IMR-90 (cell line): ENCODE results near the gene PSMA8. TPM values are rescaled to one million over a fixed set of nuclear protein-coding genes. Genes with fewer than 3 reads are reported as not detected.

ENCODE experiments used
- ATAC-seq: fragments of 200-7000 bp; cut with Tn5 transposase; 2 replicates; pipeline ENCODE4 v1.9.1; 2020; ENCODE audit warnings: low read depth, mild to moderate bottlenecking, moderate library complexity
- BruUV-seq: library from RNA; stranded (reverse); fragments of 400-500 nt; replicated peaks from 2 replicates; lab custom pipeline; 2021; lab: Mats Ljungman, UMichigan
- CTCF ChIA-PET: fragments of 300-600 bp; formaldehyde crosslinking; extraction: SDS; loops from one replicate; lab custom pipeline; 2021; ENCODE audit warnings: antibody characterized with exemption; lab: Yijun Ruan, JAX
- POLR2A ChIA-PET: fragments of 300-600 bp; sonication (Branson Sonifier 250); formaldehyde crosslinking; loops from one replicate; lab custom pipeline; 2022; ENCODE audit warnings: antibody characterized with exemption; ENCODE audit not compliant: unreplicated experiment; lab: Charles Lee
- DNase-seq: peaks from one replicate; pipeline ENCODE4 v3.0.0; 2013
- H2AFZ ChIP-seq: replicated peaks from 2 replicates; pipeline ENCODE3; 2013; ENCODE audit warnings: low read length, mild to moderate bottlenecking; ENCODE audit not compliant: poor library complexity
- H2AK5ac ChIP-seq: 2 replicates; pipeline ENCODE4 v1.6.1; 2013; ENCODE audit warnings: low read depth, low read length, inconsistent platforms
- H2AK9ac ChIP-seq: replicated peaks from 2 replicates; pipeline ENCODE3; 2013; ENCODE audit warnings: mild to moderate bottlenecking, low read depth, low read length, moderate library complexity; ENCODE audit not compliant: poor library complexity
- H2BK120ac ChIP-seq: 2 replicates; pipeline ENCODE4 v1.6.1; 2013; ENCODE audit warnings: low read depth, low read length, inconsistent platforms
- H2BK15ac ChIP-seq: 3 replicates; pipeline ENCODE4 v1.6.1; 2013; ENCODE audit warnings: low read depth, low read length, inconsistent platforms
- H2BK20ac ChIP-seq: 2 replicates; pipeline ENCODE4 v1.6.1; 2013; ENCODE audit warnings: low read depth, mild to moderate bottlenecking, inconsistent platforms, low read length, moderate library complexity
- H2BK5ac ChIP-seq: 2 replicates; pipeline ENCODE4 v1.6.1; 2013; ENCODE audit warnings: mild to moderate bottlenecking, low read depth, low read length, inconsistent platforms; ENCODE audit not compliant: poor library complexity, severe bottlenecking
- H3K14ac ChIP-seq: replicated peaks from 2 replicates; pipeline ENCODE4 v1.6.1; 2013; ENCODE audit warnings: low read depth, low read length, inconsistent platforms
- H3K18ac ChIP-seq: 2 replicates; pipeline ENCODE4 v1.6.1; 2013; ENCODE audit warnings: low read depth, low read length, control low read depth
- H3K23ac ChIP-seq: 2 replicates; pipeline ENCODE4 v1.6.1; 2013; ENCODE audit warnings: low read depth, low read length, inconsistent platforms
- H3K27ac ChIP-seq: 2 replicates; pipeline ENCODE4 v1.5.1; 2013; ENCODE audit warnings: mild to moderate bottlenecking, control low read depth, low read length; ENCODE audit not compliant: insufficient read depth
- H3K27me3 ChIP-seq: 2 replicates; pipeline ENCODE4 v1.6.1; 2013; ENCODE audit warnings: low read length; ENCODE audit not compliant: control insufficient read depth, insufficient read depth
- H3K36me3 ChIP-seq: 2 replicates; pipeline ENCODE4 v1.6.1; 2013; ENCODE audit warnings: low read length, mixed read lengths; ENCODE audit not compliant: control insufficient read depth, insufficient read depth
- H3K4ac ChIP-seq: 2 replicates; pipeline ENCODE4 v1.6.1; 2013; ENCODE audit warnings: low read depth, low read length, inconsistent platforms
- H3K4me1 ChIP-seq: 2 replicates; pipeline ENCODE4 v1.6.1; 2013; ENCODE audit warnings: low read length, mixed read lengths; ENCODE audit not compliant: control insufficient read depth, insufficient read depth
- H3K4me2 ChIP-seq: 2 replicates; pipeline ENCODE4 v1.6.1; 2013; ENCODE audit warnings: low read depth, mild to moderate bottlenecking, control low read depth, low read length, moderate library complexity
- H3K4me3 ChIP-seq: 2 replicates; pipeline ENCODE4 v1.5.1; 2013; ENCODE audit warnings: low read depth, mild to moderate bottlenecking, control low read depth, low read length, moderate library complexity; ENCODE audit not compliant: insufficient read depth
- H3K56ac ChIP-seq: 2 replicates; pipeline ENCODE4 v1.6.1; 2013; ENCODE audit warnings: low read length, inconsistent platforms; ENCODE audit not compliant: insufficient read depth; ENCODE audit errors: extremely low read depth
- H3K79me1 ChIP-seq, 2 experiments: 2 replicates each; pipeline ENCODE4 v1.6.1; 2013; ENCODE audit warnings: low read length in 2 of 2, inconsistent platforms in 1 of 2, low read depth in 1 of 2
- H3K9ac ChIP-seq: 2 replicates; pipeline ENCODE4 v1.6.1; 2013; ENCODE audit warnings: low read depth, low read length, control low read depth
- H3K9me1 ChIP-seq: 2 replicates; pipeline ENCODE4 v1.6.1; 2013; ENCODE audit warnings: low read length, inconsistent platforms; ENCODE audit not compliant: insufficient read depth
- H3K9me3 ChIP-seq: 2 replicates; pipeline ENCODE4 v1.6.1; 2013; ENCODE audit warnings: low read length; ENCODE audit not compliant: control insufficient read depth, insufficient read depth
- H4K20me1 ChIP-seq: 2 replicates; pipeline ENCODE4 v1.6.1; 2013; ENCODE audit warnings: low read length, inconsistent platforms; ENCODE audit not compliant: insufficient read depth
- H4K5ac ChIP-seq: 2 replicates; pipeline ENCODE4 v1.6.1; 2013; ENCODE audit warnings: mild to moderate bottlenecking, low read depth, low read length, control low read depth
- H4K8ac ChIP-seq, 2 experiments: 2 replicates each; pipeline ENCODE4 v1.6.1; 2013; ENCODE audit warnings: low read depth in 2 of 2, low read length in 2 of 2, control low read depth in 1 of 2, inconsistent platforms in 1 of 2
- H4K91ac ChIP-seq: 2 replicates; pipeline ENCODE4 v1.6.1; 2013; ENCODE audit warnings: low read depth, low read length, inconsistent platforms; ENCODE audit not compliant: insufficient read depth
- BHLHE40 ChIP-seq: fragments of 150-350 bp; IDR thresholded peaks from 2 replicates; pipeline ENCODE4 v1.6.1; 2016; ENCODE audit warnings: mild to moderate bottlenecking, low read depth, low read length
- CEBPB ChIP-seq: IDR thresholded peaks from 2 replicates; pipeline ENCODE4 v1.6.1; 2012; ENCODE audit warnings: low read depth, low read length, improper control_type of control experiment
- CHD1 ChIP-seq: IDR thresholded peaks from 2 replicates; pipeline ENCODE4 v1.6.1; 2012; ENCODE audit warnings: low read depth, low read length, improper control_type of control experiment
- FOS ChIP-seq: fragments of 150-350 bp; IDR thresholded peaks from 2 replicates; pipeline ENCODE4 v1.6.1; 2016; ENCODE audit warnings: low read depth, low read length
- MAFK ChIP-seq: IDR thresholded peaks from 2 replicates; pipeline ENCODE4 v1.6.1; 2012; ENCODE audit warnings: low read depth, low read length, improper control_type of control experiment
- MAZ ChIP-seq: IDR thresholded peaks from 2 replicates; pipeline ENCODE4 v1.6.1; 2012; ENCODE audit warnings: low read depth, mild to moderate bottlenecking, low read length, improper control_type of control experiment, moderate library complexity, borderline replicate concordance
- MXI1 ChIP-seq: IDR thresholded peaks from 2 replicates; pipeline ENCODE4 v1.6.1; 2012; ENCODE audit warnings: low read depth, mild to moderate bottlenecking, low read length, moderate library complexity, borderline replicate concordance
- NFE2L2 ChIP-seq: fragments of 150-350 bp; IDR thresholded peaks from 2 replicates; pipeline ENCODE4 v1.6.1; 2016; ENCODE audit warnings: low read depth, mild to moderate bottlenecking, low read length
- POLR2A ChIP-seq: IDR thresholded peaks from 2 replicates; pipeline ENCODE4 v1.6.1; 2012; ENCODE audit warnings: mild to moderate bottlenecking, low read depth, low read length
- RAD21 ChIP-seq: IDR thresholded peaks from 2 replicates; pipeline ENCODE4 v1.6.1; 2012; ENCODE audit warnings: low read length, improper control_type of control experiment
- RCOR1 ChIP-seq: IDR thresholded peaks from 2 replicates; pipeline ENCODE4 v1.6.1; 2012; ENCODE audit warnings: mild to moderate bottlenecking, low read length, improper control_type of control experiment; ENCODE audit not compliant: insufficient replicate concordance
- RFX5 ChIP-seq: IDR thresholded peaks from 2 replicates; pipeline ENCODE4 v1.8.0; 2012; ENCODE audit warnings: low read depth, mild to moderate bottlenecking, low read length, moderate library complexity
- SMC3 ChIP-seq: fragments of 150-350 bp; IDR thresholded peaks from 2 replicates; pipeline ENCODE4 v1.6.1; 2016; ENCODE audit warnings: low read depth, mild to moderate bottlenecking, antibody characterized with exemption, low read length, moderate library complexity
- WGBS, 2 experiments: methylation state at CpG; one replicate each; pipeline versions ENCODE4 v1.1.5 to v1.1.7; 2013; ENCODE audit warnings: missing lambda C conversion rate in 2 of 2; ENCODE audit not compliant: insufficient read length in 1 of 2; ENCODE audit errors: extremely low coverage in 2 of 2; 5-methylcytosine and 5-hydroxymethylcytosine counted together
- dilution Hi-C: fragments of 300-500 bp; cut with HindIII; formaldehyde crosslinking; loops from one replicate; pipeline ENCODE4 v1.14.3; 2018; ENCODE audit warnings: low sequenced_read_pairs; ENCODE audit not compliant: unreplicated experiment
- in situ Hi-C: fragments of 300-500 bp; cut with MboI; formaldehyde crosslinking; loops from 3 replicates; pipeline ENCODE4 v1.14.3; 2019; ENCODE audit warnings: low sequenced_read_pairs, inconsistent platforms, mixed read lengths
- intact Hi-C: fragments of 100-400 bp; cut with micrococcal nuclease; formaldehyde crosslinking; loops from 2 replicates; pipeline ENCODE4 v1.10.0; 2022
- polyA plus RNA-seq, 3 experiments: library from polyadenylated mRNA; depleted of rRNA; stranded (reverse); fragments of >200 nt; gene quantifications; 2 replicates each; pipeline ENCODE4 v1.2.3, GENCODE V29; 2012; ENCODE audit warnings: low replicate concordance in 1 of 3
- total RNA-seq: library from RNA; depleted of rRNA; stranded (reverse); fragments of >200 nt; gene quantifications from 2 replicates; pipeline ENCODE4 v1.2.3, GENCODE V29; 2012
- TF ChIP-seq, protein P1 (sequence below): conservative IDR thresholded peaks from 2 replicates; pipeline ENCODE4 v1.5.1; 2012; ENCODE audit warnings: mild to moderate bottlenecking, low read depth, low read length, improper control_type of control experiment
- TF ChIP-seq, protein P2 (sequence below): fragments of 150-350 bp; IDR thresholded peaks from 2 replicates; pipeline ENCODE4 v1.6.1; 2017; ENCODE audit warnings: mild to moderate bottlenecking, antibody characterized with exemption, low read length, low read depth
- TF ChIP-seq, protein P3 (sequence below): fragments of 150-350 bp; IDR thresholded peaks from 2 replicates; pipeline ENCODE4 v1.6.1; 2016; ENCODE audit warnings: low read depth, mild to moderate bottlenecking, low read length, moderate library complexity, borderline replicate concordance

Gene PSMA8
- total and polyA plus RNA-seq, 2 of the 4 experiments (the other 2 are of a cell fraction) = not detected

DNA sequence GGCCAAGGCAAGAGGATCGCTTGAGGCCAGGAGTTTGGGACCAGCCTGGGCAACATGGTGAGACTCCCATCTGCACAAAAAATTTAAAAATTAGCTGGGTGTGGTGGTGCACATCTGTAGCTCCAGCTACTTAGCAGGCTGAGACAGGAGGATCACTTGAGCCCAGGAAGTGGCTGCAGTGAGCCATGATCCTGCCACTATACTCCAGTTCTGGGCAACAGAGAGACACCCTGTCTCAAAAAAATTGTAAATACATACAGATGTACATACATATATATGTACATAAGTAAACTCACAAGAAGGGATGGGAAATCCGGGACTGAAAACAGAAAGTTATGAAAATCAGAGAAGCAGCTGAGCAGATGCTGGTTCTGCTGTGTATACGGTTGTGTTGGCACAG lies 62.9 kb downstream of the PSMA8 start:
- intact Hi-C loops = no loop called here
- Histone ChIP-seq H2AK9ac (no peak overlapping the region), H3K14ac (no peak overlapping the region), H3K79me1 (no peaks in the 10 kb centered on the region), H3K56ac (no peak overlapping the region), H2AK5ac (no peak overlapping the region), H2BK20ac (no peak overlapping the region), H3K4ac (no peak overlapping the region), H4K8ac (no peak overlapping the region), H3K4me1 (no peaks in the 10 kb centered on the region), H4K20me1 (no peaks in the 10 kb centered on the region), H2BK5ac (no peak overlapping the region), H3K9me3 (no peaks in the 10 kb centered on the region), H2BK120ac (no peak overlapping the region), H2AFZ (no peak overlapping the region), H4K5ac (no peak overlapping the region), H3K18ac (no peak overlapping the region), H3K23ac (no peak overlapping the region), H3K9me1 (no peaks in the 10 kb centered on the region), H3K9ac (no peak overlapping the region), H2BK15ac (no peak overlapping the region), H3K4me3 (no peak overlapping the region), H3K4me2 (no peak overlapping the region), H3K36me3 (no peaks in the 10 kb centered on the region), H3K27me3 (no peaks in the 10 kb centered on the region), H4K91ac (no peak overlapping the region), H3K27ac (no peak overlapping the region)
- no TSS peak for BruUV-seq
- dilution Hi-C loops = no loop called here
- in situ Hi-C loops = no loop called here
- WGBS, 2 experiments = 60% methylated on average over 1 of the region's 3 CpGs; no CpG with 5 or more reads in 1 of the 2 experiments
- no peak for DNase-seq
- ChIA-PET POLR2A (no interaction called here), CTCF (no interaction called here)
- ATAC-seq = no peak
- TF ChIP-seq, protein P1, sequence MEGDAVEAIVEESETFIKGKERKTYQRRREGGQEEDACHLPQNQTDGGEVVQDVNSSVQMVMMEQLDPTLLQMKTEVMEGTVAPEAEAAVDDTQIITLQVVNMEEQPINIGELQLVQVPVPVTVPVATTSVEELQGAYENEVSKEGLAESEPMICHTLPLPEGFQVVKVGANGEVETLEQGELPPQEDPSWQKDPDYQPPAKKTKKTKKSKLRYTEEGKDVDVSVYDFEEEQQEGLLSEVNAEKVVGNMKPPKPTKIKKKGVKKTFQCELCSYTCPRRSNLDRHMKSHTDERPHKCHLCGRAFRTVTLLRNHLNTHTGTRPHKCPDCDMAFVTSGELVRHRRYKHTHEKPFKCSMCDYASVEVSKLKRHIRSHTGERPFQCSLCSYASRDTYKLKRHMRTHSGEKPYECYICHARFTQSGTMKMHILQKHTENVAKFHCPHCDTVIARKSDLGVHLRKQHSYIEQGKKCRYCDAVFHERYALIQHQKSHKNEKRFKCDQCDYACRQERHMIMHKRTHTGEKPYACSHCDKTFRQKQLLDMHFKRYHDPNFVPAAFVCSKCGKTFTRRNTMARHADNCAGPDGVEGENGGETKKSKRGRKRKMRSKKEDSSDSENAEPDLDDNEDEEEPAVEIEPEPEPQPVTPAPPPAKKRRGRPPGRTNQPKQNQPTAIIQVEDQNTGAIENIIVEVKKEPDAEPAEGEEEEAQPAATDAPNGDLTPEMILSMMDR = no peak
- no peak for TF ChIP-seq MAZ
- no peak for TF ChIP-seq SMC3
- TF ChIP-seq, protein P2, sequence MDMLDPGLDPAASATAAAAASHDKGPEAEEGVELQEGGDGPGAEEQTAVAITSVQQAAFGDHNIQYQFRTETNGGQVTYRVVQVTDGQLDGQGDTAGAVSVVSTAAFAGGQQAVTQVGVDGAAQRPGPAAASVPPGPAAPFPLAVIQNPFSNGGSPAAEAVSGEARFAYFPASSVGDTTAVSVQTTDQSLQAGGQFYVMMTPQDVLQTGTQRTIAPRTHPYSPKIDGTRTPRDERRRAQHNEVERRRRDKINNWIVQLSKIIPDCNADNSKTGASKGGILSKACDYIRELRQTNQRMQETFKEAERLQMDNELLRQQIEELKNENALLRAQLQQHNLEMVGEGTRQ = no peak
- TF ChIP-seq NFE2L2 = no peak
- TF ChIP-seq FOS = no peak
- no peak for TF ChIP-seq RFX5
- TF ChIP-seq, protein P3, sequence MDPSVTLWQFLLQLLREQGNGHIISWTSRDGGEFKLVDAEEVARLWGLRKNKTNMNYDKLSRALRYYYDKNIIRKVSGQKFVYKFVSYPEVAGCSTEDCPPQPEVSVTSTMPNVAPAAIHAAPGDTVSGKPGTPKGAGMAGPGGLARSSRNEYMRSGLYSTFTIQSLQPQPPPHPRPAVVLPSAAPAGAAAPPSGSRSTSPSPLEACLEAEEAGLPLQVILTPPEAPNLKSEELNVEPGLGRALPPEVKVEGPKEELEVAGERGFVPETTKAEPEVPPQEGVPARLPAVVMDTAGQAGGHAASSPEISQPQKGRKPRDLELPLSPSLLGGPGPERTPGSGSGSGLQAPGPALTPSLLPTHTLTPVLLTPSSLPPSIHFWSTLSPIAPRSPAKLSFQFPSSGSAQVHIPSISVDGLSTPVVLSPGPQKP = no peak
- no peak for TF ChIP-seq BHLHE40
- no peak for TF ChIP-seq RCOR1
- TF ChIP-seq MAFK = no peak
- TF ChIP-seq CHD1 = no peak
- TF ChIP-seq CEBPB = no peak
- TF ChIP-seq RAD21 = no peak
- TF ChIP-seq MXI1 = no peak
- TF ChIP-seq POLR2A = no peak
